GM18519 (cell line): ENCODE data around the gene DCDC1.

Experiments used
- ATAC-seq: cut with Tn5 transposase; IDR thresholded peaks from one replicate; pipeline ENCODE4 v1.9.1; 2021; ENCODE audit warnings: mild to moderate bottlenecking, moderate library complexity; ENCODE audit not compliant: unreplicated experiment, low FRiP score

The DCDC1 gene

GRCh38 chr11:31110830-31111229, 258.7 kb downstream of the DCDC1 start:
- no peak for ATAC-seq

GRCh38 chr11:31109446-31109845, 260.1 kb downstream of the DCDC1 start:
- ATAC-seq = no peak

- no peak for ATAC-seq
Observed at GRCh38 chr11:31107649-31108048, 261.9 kb downstream of the DCDC1 start.

GRCh38 chr11:31106968-31107576, 262.5 kb downstream of the DCDC1 start:
- ATAC-seq = no peak

GRCh38 chr11:31106326-31106725, 263.2 kb downstream of the DCDC1 start:
- ATAC-seq = no peak

- ATAC-seq = no peak
Observed at GRCh38 chr11:31102875-31103274, 266.7 kb downstream of the DCDC1 start.

GRCh38 chr11:31102316-31102715, 267.2 kb downstream of the DCDC1 start:
- no peak for ATAC-seq

GRCh38 chr11:31096191-31096805, 273.2 kb downstream of the DCDC1 start:
- ATAC-seq = no peak

- ATAC-seq = no peak
Observed at GRCh38 chr11:31092638-31093037, 276.9 kb downstream of the DCDC1 start.

- no peak for ATAC-seq
Observed at GRCh38 chr11:31089117-31089516, 280.4 kb downstream of the DCDC1 start.

GRCh38 chr11:31069447-31070205, 299.9 kb downstream of the DCDC1 start:
- no peak for ATAC-seq

- ATAC-seq = no peak
Observed at GRCh38 chr11:31060880-31061279, 308.7 kb downstream of the DCDC1 start.

- ATAC-seq = no peak
Observed at GRCh38 chr11:31059529-31059928, 310.0 kb downstream of the DCDC1 start.

GRCh38 chr11:31050061-31050765, 319.3 kb downstream of the DCDC1 start:
- ATAC-seq = no peak

- no peak for ATAC-seq
Observed at GRCh38 chr11:31045335-31045734, 324.2 kb downstream of the DCDC1 start.

- ATAC-seq = no peak
Observed at GRCh38 chr11:31030138-31030792, 339.3 kb downstream of the DCDC1 start.

- no peak for ATAC-seq
Observed at GRCh38 chr11:31026315-31026714, 343.2 kb downstream of the DCDC1 start.

- no peak for ATAC-seq
Observed at GRCh38 chr11:31022080-31022479, 347.5 kb downstream of the DCDC1 start.

GRCh38 chr11:31019786-31020185, 349.8 kb downstream of the DCDC1 start:
- no peak for ATAC-seq

GRCh38 chr11:31005202-31005601, 364.3 kb downstream of the DCDC1 start:
- no peak for ATAC-seq

- no peak for ATAC-seq
Observed at GRCh38 chr11:31001427-31001826, 368.1 kb downstream of the DCDC1 start.
